ENCODE data around the gene RPL13.

RPL13 gene

GRCh38 chr16:89577055-89577759 lies 16.7 kb downstream of the RPL13 start:
- H3K4me3 ChIP-seq (replicated peaks; ENCODE audit: low read depth, low read length) = peak overlapping the region; percentile 77
- TF ChIP-seq, protein P1, sequence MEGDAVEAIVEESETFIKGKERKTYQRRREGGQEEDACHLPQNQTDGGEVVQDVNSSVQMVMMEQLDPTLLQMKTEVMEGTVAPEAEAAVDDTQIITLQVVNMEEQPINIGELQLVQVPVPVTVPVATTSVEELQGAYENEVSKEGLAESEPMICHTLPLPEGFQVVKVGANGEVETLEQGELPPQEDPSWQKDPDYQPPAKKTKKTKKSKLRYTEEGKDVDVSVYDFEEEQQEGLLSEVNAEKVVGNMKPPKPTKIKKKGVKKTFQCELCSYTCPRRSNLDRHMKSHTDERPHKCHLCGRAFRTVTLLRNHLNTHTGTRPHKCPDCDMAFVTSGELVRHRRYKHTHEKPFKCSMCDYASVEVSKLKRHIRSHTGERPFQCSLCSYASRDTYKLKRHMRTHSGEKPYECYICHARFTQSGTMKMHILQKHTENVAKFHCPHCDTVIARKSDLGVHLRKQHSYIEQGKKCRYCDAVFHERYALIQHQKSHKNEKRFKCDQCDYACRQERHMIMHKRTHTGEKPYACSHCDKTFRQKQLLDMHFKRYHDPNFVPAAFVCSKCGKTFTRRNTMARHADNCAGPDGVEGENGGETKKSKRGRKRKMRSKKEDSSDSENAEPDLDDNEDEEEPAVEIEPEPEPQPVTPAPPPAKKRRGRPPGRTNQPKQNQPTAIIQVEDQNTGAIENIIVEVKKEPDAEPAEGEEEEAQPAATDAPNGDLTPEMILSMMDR (IDR thresholded peaks at IDR 0.05; ENCODE audit: low read depth, low read length, missing control alignments) = no peak
- no peak for DNase-seq (ENCODE audit: extremely low read depth, low read depth)

DNA sequence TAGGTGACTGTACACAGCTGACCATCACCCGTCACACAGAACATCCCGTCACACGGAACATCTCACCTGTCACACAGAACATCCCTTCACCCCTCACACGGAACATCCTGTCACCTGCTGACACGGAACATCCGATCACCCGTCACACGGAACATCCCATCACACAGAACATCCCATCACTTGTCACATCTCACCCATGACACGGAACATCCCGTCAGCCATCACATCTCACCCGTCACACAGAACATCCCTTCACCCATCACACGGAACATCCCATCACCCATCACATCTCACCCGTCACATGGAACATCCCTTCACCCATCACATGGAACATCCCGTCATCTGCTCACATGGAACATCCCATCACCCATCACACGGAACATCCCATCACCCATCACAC lies 18.9 kb downstream of the RPL13 start:
- H3K4me3 ChIP-seq (replicated peaks; ENCODE audit: low read depth, low read length) = no peak overlapping the region
- DNase-seq (ENCODE audit: extremely low read depth, low read depth) = no peak
- TF ChIP-seq, protein P1 (IDR thresholded peaks at IDR 0.05; ENCODE audit: low read depth, low read length, missing control alignments) = no peak

- TF ChIP-seq, protein P1 (IDR thresholded peaks at IDR 0.05; ENCODE audit: low read depth, low read length, missing control alignments) = no peak
- peak; percentile 80 for DNase-seq (ENCODE audit: extremely low read depth, low read depth)
Measured at GRCh38 chr16:89581045-89581695, 20.7 kb downstream of the RPL13 start.

GRCh38 chr16:89581861-89582563 lies 21.5 kb downstream of the RPL13 start:
- no peak for DNase-seq (ENCODE audit: extremely low read depth, low read depth)

More at GRCh38 chr16:89581045-89581695, 20.7 kb downstream of the RPL13 start:
- no peak overlapping the region for H3K4me3 ChIP-seq (replicated peaks; ENCODE audit: low read depth, low read length)

DNA sequence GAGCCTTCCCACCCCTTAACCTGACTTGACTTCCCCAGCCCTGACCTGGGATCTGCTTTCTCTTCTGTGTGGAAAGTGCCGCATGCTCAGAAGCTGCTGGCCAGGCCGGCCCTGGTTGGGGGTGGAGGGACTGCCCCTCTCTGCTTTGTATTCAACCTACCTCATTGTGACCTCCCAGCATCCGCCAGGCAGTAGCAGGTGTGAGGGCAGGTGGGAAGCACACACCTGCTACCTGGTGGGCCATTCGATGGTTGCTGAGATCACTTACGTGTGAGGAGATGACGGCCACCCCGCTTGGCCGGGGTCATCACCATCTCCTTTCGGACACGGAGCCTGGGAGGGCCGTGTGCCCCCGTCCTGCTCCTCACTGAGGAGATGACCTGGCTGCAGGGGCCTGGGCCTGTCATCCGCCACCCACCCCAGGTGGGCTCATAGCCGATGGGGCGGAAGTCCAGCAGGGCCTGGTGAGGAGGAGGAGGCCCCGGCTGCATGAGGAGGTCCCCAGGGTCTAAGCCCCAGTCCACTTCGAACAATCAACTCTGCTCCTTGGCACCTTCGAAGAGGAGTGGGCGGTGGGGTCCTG lies 22.2 kb downstream of the RPL13 start:
- TF ChIP-seq, protein P1 (IDR thresholded peaks at IDR 0.05; ENCODE audit: low read depth, low read length, missing control alignments) = no peak
- no peak for DNase-seq (ENCODE audit: extremely low read depth, low read depth)
- H3K4me3 ChIP-seq (replicated peaks; ENCODE audit: low read depth, low read length) = no peak overlapping the region

More at GRCh38 chr16:89581861-89582563, 21.5 kb downstream of the RPL13 start:
- H3K4me3 ChIP-seq (replicated peaks; ENCODE audit: low read depth, low read length) = no peak overlapping the region
- TF ChIP-seq, protein P1 (IDR thresholded peaks at IDR 0.05; ENCODE audit: low read depth, low read length, missing control alignments) = no peak

DNA sequence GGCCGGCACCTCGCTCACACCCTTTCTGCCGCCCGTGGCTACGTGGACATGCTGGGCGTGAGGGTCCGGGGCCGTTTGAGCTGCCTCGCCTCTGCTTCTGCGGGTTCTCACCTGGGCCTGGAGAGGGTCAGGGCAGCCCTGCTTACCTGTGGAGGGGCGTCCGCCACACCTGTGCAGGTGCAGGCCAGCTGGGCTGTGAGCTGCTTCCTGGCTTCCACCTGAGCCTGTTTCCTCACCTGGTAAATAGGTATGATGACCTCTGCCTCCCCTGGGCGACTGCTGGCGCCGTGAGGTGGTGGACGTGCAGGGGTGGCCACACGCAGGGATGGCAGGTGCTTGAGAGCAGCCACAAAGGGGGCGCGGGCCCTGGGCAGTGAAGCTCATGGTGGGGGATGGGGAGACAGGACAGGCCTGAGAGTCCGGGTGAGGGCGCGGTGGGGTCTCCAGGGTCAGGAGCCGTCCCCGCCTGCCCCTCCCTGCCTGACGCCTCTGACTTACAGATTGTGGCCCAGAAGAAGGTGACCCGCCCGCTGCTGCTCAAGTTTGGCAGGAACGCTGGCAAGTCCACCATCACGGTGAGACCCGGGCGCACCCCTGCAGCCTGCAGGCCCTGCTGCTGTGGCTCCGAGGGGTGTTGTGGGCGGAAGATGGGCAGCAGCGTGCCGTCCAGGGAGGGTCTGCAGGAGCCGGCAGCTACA lies 22.9 kb downstream of the RPL13 start:
- H3K4me3 ChIP-seq (replicated peaks; ENCODE audit: low read depth, low read length) = no peak overlapping the region
- no peak for DNase-seq (ENCODE audit: extremely low read depth, low read depth)
- TF ChIP-seq, protein P1 (IDR thresholded peaks at IDR 0.05; ENCODE audit: low read depth, low read length, missing control alignments) = no peak
